Panc1 (cell line): ENCODE results near the gene ADGRE3. TPM values are rescaled to one million over a fixed set of nuclear protein-coding genes. Genes with fewer than 3 reads are reported as not detected.
"Not testable (repeated sequence)": the region's sequence is repeated elsewhere in the genome, so short reads cannot be mapped to it uniquely, and the experiment has no call there.

Experiments used
- ATAC-seq: fragments of 200-7000 bp; cut with Tn5 transposase; 2 replicates; pipeline ENCODE4 v1.9.1; 2020; ENCODE audit warnings: mild to moderate bottlenecking, moderate library complexity
- BruUV-seq: library from RNA; stranded (reverse); fragments of 400-500 nt; replicated peaks from 2 replicates; lab custom pipeline; 2021; lab: Mats Ljungman, UMichigan
- CTCF ChIA-PET: fragments of 300-600 bp; sonication (Branson Sonifier 250); formaldehyde crosslinking; loops from one replicate; lab custom pipeline; 2022; ENCODE audit warnings: antibody characterized with exemption; lab: Charles Lee
- POLR2A ChIA-PET: fragments of 300-600 bp; sonication (Branson Sonifier 250); formaldehyde crosslinking; loops from one replicate; lab custom pipeline; 2022; ENCODE audit warnings: antibody characterized with exemption; lab: Charles Lee
- DNase-seq: peaks from one replicate; pipeline ENCODE4 v3.0.0-alpha.2; 2010; ENCODE audit warnings: low read depth, low spot score
- H3K27ac ChIP-seq: 2 replicates; pipeline ENCODE4 v1.5.1; 2011; ENCODE audit warnings: mild to moderate bottlenecking, low read length, inconsistent platforms
- H3K27me3 ChIP-seq: fragments of 200-500 bp; sonication (Bioruptor generic); 2 replicates; pipeline ENCODE4 v1.6.0; 2014; ENCODE audit warnings: low read length, inconsistent platforms; ENCODE audit not compliant: control insufficient read depth, insufficient read depth
- H3K36me3 ChIP-seq: fragments of 200-500 bp; sonication (Bioruptor generic); 2 replicates; pipeline ENCODE4 v1.5.1; 2014; ENCODE audit warnings: inconsistent platforms, mild to moderate bottlenecking, low read length, moderate library complexity; ENCODE audit not compliant: control insufficient read depth, insufficient read depth
- H3K4me1 ChIP-seq: 2 replicates; pipeline ENCODE4 v1.5.1; 2011; ENCODE audit warnings: inconsistent platforms, mild to moderate bottlenecking, low read length, moderate library complexity; ENCODE audit not compliant: control insufficient read depth, insufficient read depth
- H3K4me3 ChIP-seq, 2 experiments: 2 replicates each; pipeline ENCODE4 v1.5.1; 2011 to 2012; ENCODE audit warnings: low read depth in 2 of 2, low read length in 2 of 2, mild to moderate bottlenecking in 2 of 2, inconsistent platforms in 1 of 2, moderate library complexity in 1 of 2
- H3K9me3 ChIP-seq: fragments of 200-500 bp; sonication (Bioruptor generic); 2 replicates; pipeline ENCODE4 v1.5.1; 2014; ENCODE audit warnings: low read depth, mild to moderate bottlenecking, inconsistent platforms, low read length, moderate library complexity; ENCODE audit not compliant: control insufficient read depth, insufficient read depth
- CTCF ChIP-seq: fragments of 450-650 bp; IDR thresholded peaks from 2 replicates; pipeline ENCODE4 v1.5.1; 2017; ENCODE audit warnings: mild to moderate bottlenecking
- POLR2AphosphoS5 ChIP-seq: IDR thresholded peaks from 2 replicates; pipeline ENCODE4 v1.6.1; 2012; ENCODE audit warnings: mild to moderate bottlenecking, low read depth, low read length, moderate library complexity
- REST ChIP-seq, 2 experiments: IDR thresholded peaks; 2 replicates each; pipeline ENCODE4 v1.6.1; 2011 to 2012; ENCODE audit warnings: low read depth in 2 of 2, control low read depth in 1 of 2, low read length in 1 of 2, mild to moderate bottlenecking in 1 of 2, moderate library complexity in 1 of 2; ENCODE audit not compliant: insufficient read depth in 1 of 2
- SIN3A ChIP-seq: IDR thresholded peaks from 2 replicates; pipeline ENCODE4 v1.6.1; 2012; ENCODE audit warnings: low read depth, mild to moderate bottlenecking, low read length, moderate library complexity, borderline replicate concordance; ENCODE audit not compliant: insufficient read depth
- TCF7L2 ChIP-seq: IDR thresholded peaks from 2 replicates; pipeline ENCODE4 v1.6.1; 2011; ENCODE audit warnings: mild to moderate bottlenecking, low read depth, low read length, inconsistent platforms
- in situ Hi-C: cut with HindIII; loops from 2 replicates; pipeline ENCODE4 v1.10.0; 2016; ENCODE audit warnings: low sequenced_read_pairs, low pct_unique_long_range_greater_than_20kb
- intact Hi-C: fragments of 100-400 bp; cut with micrococcal nuclease; formaldehyde crosslinking; loops from one replicate; pipeline ENCODE4 v1.10.0; 2022; ENCODE audit not compliant: unreplicated experiment
- total RNA-seq: library from RNA; stranded (reverse); gene quantifications from one replicate; pipeline ENCODE4 v1.2.1, GENCODE V29; 2021; ENCODE audit not compliant: unreplicated experiment

The ADGRE3 gene
- total RNA-seq, 1 experiment from 2014 or later: not detected

- ATAC-seq: no peak
- Histone ChIP-seq H3K36me3 (no peaks in the 10 kb centered on the region), H3K4me3 (no peak overlapping the region), H3K27me3 (no peaks in the 10 kb centered on the region), H3K9me3 (peaks cover 6% of the 10 kb centered on the region; the same call in 1 of the 2 replicates), H3K27ac (no peak overlapping the region), H3K4me1 (no peaks in the 10 kb centered on the region)
- intact Hi-C loops: no loop called here
- ChIA-PET CTCF (interaction anchor here (0.7 kb wide), 1 partner anchor 9 kb away, joined by 5 read pairs; no protein-coding TSS in a partner anchor), POLR2A (interaction anchor here (0.7 kb wide), 1 partner anchor 70 kb away, joined by 8 read pairs; no protein-coding TSS in a partner anchor)
- no peak for TF ChIP-seq SIN3A
- TF ChIP-seq TCF7L2: no peak
- TF ChIP-seq REST (IDR thresholded peaks at IDR 0.05; ENCODE audit: insufficient read depth in 1 of 2, low read depth in 2 of 2, low read length in 1 of 2): no peak
- no peak for TF ChIP-seq POLR2AphosphoS5
- no peak for TF ChIP-seq CTCF
- no TSS peak for BruUV-seq
- DNase-seq: no peak
- in situ Hi-C loops: no loop called here
Observed at GRCh38 chr19:14615623-14616022, 59.0 kb downstream of the ADGRE3 start.

GRCh38 chr19:14614099-14614412, 60.6 kb downstream of the ADGRE3 start:
- ChIA-PET POLR2A (no interaction called here), CTCF (no interaction called here)
- no peaks in the 10 kb centered on the region for H3K4me1 ChIP-seq
- H3K36me3 ChIP-seq: no peaks in the 10 kb centered on the region
- BruUV-seq: no TSS peak
- TF ChIP-seq REST (IDR thresholded peaks at IDR 0.05; ENCODE audit: insufficient read depth in 1 of 2, low read depth in 2 of 2, low read length in 1 of 2): no peak
- TF ChIP-seq TCF7L2: no peak
- no peak for TF ChIP-seq SIN3A
- no peak for TF ChIP-seq CTCF
- no peak for TF ChIP-seq POLR2AphosphoS5
- peaks cover 3% of the 10 kb centered on the region; the same call in 1 of the 2 replicates for H3K9me3 ChIP-seq
- no peak overlapping the region for H3K4me3 ChIP-seq
- DNase-seq: no peak
- no peaks in the 10 kb centered on the region for H3K27me3 ChIP-seq
- no peak for ATAC-seq
- H3K27ac ChIP-seq: no peak overlapping the region
- in situ Hi-C loops (no loop called here), intact Hi-C loops (no loop called here)

- in situ Hi-C loops, BruUV-seq, intact Hi-C loops: not testable (repeated sequence)
Observed at GRCh38 chr19:14613399-14614098, 61.1 kb downstream of the ADGRE3 start.

More at GRCh38 chr19:14613399-14614098, 61.1 kb downstream of the ADGRE3 start:
- H3K9me3 ChIP-seq, H3K4me1 ChIP-seq, ATAC-seq, H3K27ac ChIP-seq, H3K27me3 ChIP-seq, DNase-seq, H3K4me3 ChIP-seq, H3K36me3 ChIP-seq, POLR2A ChIA-PET: not testable (repeated sequence)
- CTCF ChIA-PET: interaction anchor here (0.7 kb wide), 1 partner anchor 539 kb away, joined by 6 read pairs; no protein-coding TSS in a partner anchor
